Fibroblast of lung (primary cell): ENCODE results near the gene ST6GALNAC6. TPM values are rescaled to one million over a fixed set of nuclear protein-coding genes. Genes with fewer than 3 reads are reported as not detected.

Experiments used
- DNase-seq, 2 donors: peaks; one replicate each; pipeline versions ENCODE4 v3.0.0 to v3.0.0-alpha.2; 2010; ENCODE audit warnings: low read depth in 2 of 2
- H2AFZ ChIP-seq: 2 replicates; pipeline ENCODE4 v1.5.1; 2012; ENCODE audit warnings: low read length, control low read depth, inconsistent platforms
- H3K27ac ChIP-seq: 2 replicates; pipeline ENCODE4 v1.5.1; 2011; ENCODE audit warnings: low read length, control low read depth; ENCODE audit not compliant: insufficient read depth
- H3K27me3 ChIP-seq: 2 replicates; pipeline ENCODE4 v1.5.1; 2011; ENCODE audit warnings: mild to moderate bottlenecking, low read length; ENCODE audit not compliant: control insufficient read depth, insufficient read depth
- H3K36me3 ChIP-seq: 2 replicates; pipeline ENCODE4 v1.5.1; 2011; ENCODE audit warnings: low read length; ENCODE audit not compliant: control insufficient read depth, insufficient read depth
- H3K4me1 ChIP-seq: 2 replicates; pipeline ENCODE4 v1.5.1; 2011; ENCODE audit warnings: low read length; ENCODE audit not compliant: control insufficient read depth, insufficient read depth; ENCODE audit errors: extremely low read depth
- H3K4me2 ChIP-seq: 2 replicates; pipeline ENCODE4 v1.5.1; 2011; ENCODE audit warnings: low read length, control low read depth; ENCODE audit not compliant: insufficient read depth; ENCODE audit errors: extremely low read depth
- H3K4me3 ChIP-seq, 4 experiments: fragments of 200-600 bp in 1 of 4; sonication (generic) in 1 of 4; replicated peaks in 1 of 4; 2 replicates each; pipeline ENCODE4 v1.5.1; 2011 to 2016; ENCODE audit warnings: low read length in 4 of 4, low read depth in 3 of 4, mild to moderate bottlenecking in 3 of 4, control low read depth in 2 of 4, inconsistent platforms in 1 of 4, mixed read lengths in 1 of 4; ENCODE audit not compliant: insufficient read depth in 1 of 4; ENCODE audit errors: control extremely low read depth in 1 of 4
- H3K79me2 ChIP-seq: 2 replicates; pipeline ENCODE4 v1.5.1; 2012; ENCODE audit warnings: mild to moderate bottlenecking, low read length, inconsistent platforms; ENCODE audit not compliant: control insufficient read depth, insufficient read depth
- H3K9ac ChIP-seq: 2 replicates; pipeline ENCODE4 v1.5.1; 2011; ENCODE audit warnings: mild to moderate bottlenecking, low read length, control low read depth; ENCODE audit not compliant: insufficient read depth
- H3K9me3 ChIP-seq: 2 replicates; pipeline ENCODE4 v1.5.1; 2012; ENCODE audit warnings: low read depth, low read length; ENCODE audit not compliant: control insufficient read depth, insufficient read depth
- H4K20me1 ChIP-seq: 2 replicates; pipeline ENCODE4 v1.5.1; 2011; ENCODE audit warnings: low read length; ENCODE audit not compliant: control insufficient read depth, insufficient read depth; ENCODE audit errors: extremely low read depth
- CTCF ChIP-seq, 2 donors: IDR thresholded peaks in 1 of 2; conservative IDR thresholded peaks in 1 of 2; 1 replicate in 1 of 2; 2 replicates in 1 of 2; pipeline ENCODE4 v1.5.1; 2011 to 2012; ENCODE audit warnings: low read length in 2 of 2, control low read depth in 1 of 2, inconsistent platforms in 1 of 2, low read depth in 1 of 2, mild to moderate bottlenecking in 1 of 2
- EZH2 ChIP-seq: IDR thresholded peaks from 2 replicates; pipeline ENCODE4 v1.5.1; 2012; ENCODE audit warnings: low read length, control low read depth, mild to moderate bottlenecking; ENCODE audit errors: missing control alignments
- polyA plus RNA-seq, 2 donors: library from polyadenylated mRNA; depleted of rRNA in 1 of 2; stranded (reverse) in 1 of 2; unstranded in 1 of 2; fragments of >200 nt; gene quantifications; 2 replicates each; pipeline ENCODE4 v1.2.1, GENCODE V29; 2011 to 2012; ENCODE audit warnings: missing spikeins in 1 of 2
- total RNA-seq: library from RNA; depleted of rRNA; stranded (reverse); fragments of >200 nt; gene quantifications from 2 replicates; pipeline ENCODE4 v1.2.1, GENCODE V29; 2014

The ST6GALNAC6 gene
- total and polyA plus RNA-seq, 2 donors (not counting 1 experiment from before 2014, with no cell fraction given): 56.0 to 69.5 TPM

DNA sequence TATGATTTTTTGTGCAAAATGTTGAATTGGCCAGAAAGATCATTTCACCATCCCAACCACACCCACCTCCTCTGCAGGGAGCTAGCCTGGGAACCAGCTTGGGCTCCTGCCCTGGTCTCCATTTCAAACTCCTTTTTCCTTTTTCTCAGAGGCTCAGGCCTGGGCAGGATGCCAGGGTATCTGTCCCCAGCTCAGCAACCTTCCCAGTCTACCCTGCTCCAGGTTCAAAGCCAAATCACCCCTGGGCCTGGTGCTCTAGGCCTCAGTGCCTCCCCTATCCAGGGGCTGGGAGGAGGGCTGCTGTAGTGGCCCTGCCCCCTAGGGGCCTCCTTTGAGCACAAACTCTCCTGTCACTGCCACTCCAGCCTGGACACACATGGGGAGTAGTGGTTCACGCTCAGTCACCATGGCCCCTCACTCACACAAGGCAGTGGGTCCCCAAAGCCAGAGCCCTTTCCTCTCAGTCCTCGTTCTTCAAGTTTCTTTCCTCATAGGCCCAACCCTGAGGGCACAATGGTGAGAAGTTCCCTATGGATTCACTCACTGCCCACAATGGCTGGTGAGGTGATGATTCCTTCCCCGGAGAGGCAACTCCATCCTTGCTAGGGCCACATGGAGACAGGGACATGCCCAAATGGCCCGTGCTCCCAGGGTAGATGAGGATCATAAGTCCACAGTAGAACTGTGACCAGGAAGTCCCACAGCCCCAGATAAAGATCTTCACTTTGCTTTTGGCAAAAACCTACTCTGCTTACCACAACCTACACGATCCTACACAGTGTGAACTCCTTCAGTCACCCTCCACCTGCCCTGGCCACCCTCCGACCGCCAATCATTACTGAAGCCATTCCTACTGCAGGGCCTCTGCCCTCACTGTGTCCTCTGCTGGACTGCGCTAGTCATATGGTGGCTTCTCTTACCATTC, 19.0 kb upstream of the ST6GALNAC6 start:
- TF ChIP-seq EZH2: no peak
- no peak for TF ChIP-seq CTCF (conservative IDR thresholded peaks at IDR 0.05 in 1 of 2, IDR thresholded peaks at IDR 0.05 in 1 of 2; ENCODE audit: low read depth in 1 of 2, low read length in 2 of 2)
- Histone ChIP-seq H3K36me3 (peaks cover 2% of the 10 kb centered on the region), H3K4me2 (peak overlapping the region; percentile 36), H3K4me3 (no peak overlapping the region), H3K79me2 (peaks cover 5% of the 10 kb centered on the region), H3K9ac (no peak overlapping the region), H3K9me3 (no peaks in the 10 kb centered on the region), H4K20me1 (no peaks in the 10 kb centered on the region), H3K27ac (peak overlapping the region; percentile 82), H2AFZ (no peak overlapping the region), H3K4me1 (peaks cover 37% of the 10 kb centered on the region), H3K27me3 (no peaks in the 10 kb centered on the region)
- peak in 1 of 2 donors; percentile 71 for DNase-seq

GRCh38 chr9:127917603-127918002, 18.2 kb upstream of the ST6GALNAC6 start:
- Histone ChIP-seq H3K4me3 (no peak overlapping the region), H2AFZ (no peak overlapping the region), H3K4me2 (no peak overlapping the region), H3K9ac (no peak overlapping the region), H3K36me3 (peaks cover 3% of the 10 kb centered on the region), H3K27ac (peak overlapping the region; percentile 82), H4K20me1 (no peaks in the 10 kb centered on the region), H3K9me3 (no peaks in the 10 kb centered on the region), H3K27me3 (no peaks in the 10 kb centered on the region), H3K79me2 (peaks cover 5% of the 10 kb centered on the region), H3K4me1 (peaks cover 33% of the 10 kb centered on the region)
- TF ChIP-seq EZH2: no peak
- no peak for TF ChIP-seq CTCF (conservative IDR thresholded peaks at IDR 0.05 in 1 of 2, IDR thresholded peaks at IDR 0.05 in 1 of 2; ENCODE audit: low read depth in 1 of 2, low read length in 2 of 2)
- no peak for DNase-seq

DNA sequence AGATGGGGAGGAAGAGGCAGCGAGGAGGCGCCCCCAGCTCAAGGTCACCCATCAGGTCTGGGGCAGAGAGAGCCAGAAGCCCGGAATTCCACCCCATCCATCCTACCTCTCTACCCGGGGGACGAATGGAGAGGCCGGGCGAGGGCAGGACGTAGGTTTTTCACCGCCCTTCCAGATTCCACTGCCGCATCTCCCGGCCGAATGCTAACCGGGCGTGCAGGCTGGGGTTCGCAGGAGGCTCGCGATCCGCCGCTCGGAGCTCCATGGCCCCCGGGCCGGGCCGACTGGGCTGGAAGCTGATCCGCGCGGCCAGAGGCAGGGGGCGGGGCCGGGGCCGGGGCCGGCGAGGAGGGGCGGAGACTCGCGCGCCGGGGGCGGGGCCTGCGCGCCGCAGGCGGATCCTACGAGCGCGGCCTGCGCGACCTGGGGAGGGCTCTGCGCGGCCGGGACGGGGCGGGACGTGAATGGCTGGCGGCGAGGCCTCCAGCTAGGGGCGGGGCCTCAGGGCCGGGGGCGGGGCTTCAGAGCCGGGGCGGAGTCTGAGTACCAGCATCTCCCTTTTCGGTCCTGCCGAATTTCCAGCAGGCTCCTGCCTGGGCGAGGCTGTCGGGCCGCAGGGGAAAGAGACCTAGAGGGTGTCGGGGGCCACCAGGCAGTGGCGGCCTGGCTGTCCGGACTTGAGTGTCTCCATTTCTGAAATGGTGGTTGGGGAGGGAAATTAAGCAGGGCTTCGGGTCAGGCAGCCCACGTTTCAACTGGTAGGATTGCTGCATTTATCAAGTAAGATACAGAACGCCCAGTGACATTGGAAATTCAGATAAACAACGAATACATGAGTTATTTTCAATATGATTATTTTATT, 17.5 kb upstream of the ST6GALNAC6 start, which contains the start of gene ST6GALNAC4:
Gene ST6GALNAC4, minus strand, starts transcription at position 322 of the 862 bp plus-strand sequence. CDS start 622 bp downstream, outside the sequence.
- peak within 1 kb of the TSS; percentile 71 for H3K9ac ChIP-seq
- H4K20me1 ChIP-seq: no peaks in the 10 kb centered on the region
- no peaks in the 10 kb centered on the region for H3K27me3 ChIP-seq
- H2AFZ ChIP-seq: peak within 1 kb of the TSS; percentile 71
- H3K9me3 ChIP-seq: no peaks in the 10 kb centered on the region
- TF ChIP-seq CTCF (conservative IDR thresholded peaks at IDR 0.05 in 1 of 2, IDR thresholded peaks at IDR 0.05 in 1 of 2; ENCODE audit: low read depth in 1 of 2, low read length in 2 of 2) (no peak), EZH2 (no peak)
- peak within 1 kb of the TSS; percentile 82 for H3K27ac ChIP-seq
- H3K4me1 ChIP-seq: peaks cover 32% of the 10 kb centered on the region
- H3K4me3 ChIP-seq: peak within 1 kb of the TSS; percentile 51 to 82 (median 68)
- peak within 1 kb of the TSS; percentile 82 for H3K4me2 ChIP-seq
- peaks cover 10% of the 10 kb centered on the region for H3K36me3 ChIP-seq
- H3K79me2 ChIP-seq: peaks cover 5% of the 10 kb centered on the region
- peak; percentile 84 to 91 for DNase-seq
